PC-3 (cell line): ENCODE measurements around the gene ME1. TPM values are rescaled to one million over a fixed set of nuclear protein-coding genes. Genes with fewer than 3 reads are reported as not detected.

ENCODE experiments used
- ATAC-seq: fragments of 200-7000 bp; cut with Tn5 transposase; 2 replicates; pipeline ENCODE4 v1.9.1; 2020; ENCODE audit warnings: mild to moderate bottlenecking, moderate library complexity
- BruUV-seq: library from RNA; stranded (reverse); fragments of 400-500 nt; replicated peaks from 2 replicates; lab custom pipeline; 2021; lab: Mats Ljungman, UMichigan
- CTCF ChIA-PET: fragments of 300-600 bp; sonication (Branson Sonifier 250); formaldehyde crosslinking; loops from one replicate; lab custom pipeline; 2022; ENCODE audit warnings: antibody characterized with exemption; lab: Charles Lee
- POLR2A ChIA-PET: fragments of 300-600 bp; sonication (Branson Sonifier 250); formaldehyde crosslinking; loops from one replicate; lab custom pipeline; 2022; ENCODE audit warnings: antibody characterized with exemption; ENCODE audit not compliant: unreplicated experiment; lab: Charles Lee
- DNase-seq: peaks from one replicate; pipeline ENCODE4 v3.0.0-alpha.2; 2015
- H2AFZ ChIP-seq: fragments of 300-600 bp; sonication (generic); 2 replicates; pipeline ENCODE4 v1.6.0; 2016; ENCODE audit warnings: antibody characterized with exemption, low read length
- H3F3A ChIP-seq: fragments of 300-600 bp; sonication (generic); one replicate; pipeline ENCODE4 v1.6.0; 2017; ENCODE audit warnings: antibody characterized with exemption, low read length, control low read depth, mild to moderate bottlenecking; ENCODE audit not compliant: unreplicated experiment
- H3K27ac ChIP-seq: fragments of 300-600 bp; sonication (generic); 2 replicates; pipeline ENCODE4 v1.5.1; 2016; ENCODE audit warnings: mild to moderate bottlenecking, low read length
- H3K27me3 ChIP-seq: fragments of 300-600 bp; sonication (generic); 2 replicates; pipeline ENCODE4 v1.6.1; 2016; ENCODE audit warnings: low read length, mixed read lengths
- H3K36me3 ChIP-seq: fragments of 300-600 bp; sonication (generic); 2 replicates; pipeline ENCODE4 v1.6.1; 2016; ENCODE audit warnings: low read depth, mixed run types, low read length, mixed read lengths
- H3K4me1 ChIP-seq: fragments of 300-600 bp; sonication (generic); 2 replicates; pipeline ENCODE4 v1.5.1; 2016; ENCODE audit warnings: low read length; ENCODE audit not compliant: insufficient read depth
- H3K4me2 ChIP-seq: fragments of 300-600 bp; sonication (generic); 2 replicates; pipeline ENCODE4 v1.6.0; 2016; ENCODE audit warnings: low read length
- H3K4me3 ChIP-seq: fragments of 300-600 bp; sonication (generic); 2 replicates; pipeline ENCODE4 v1.5.1; 2016; ENCODE audit warnings: mild to moderate bottlenecking, low read length, mixed read lengths
- H3K79me2 ChIP-seq: fragments of 300-600 bp; sonication (generic); 2 replicates; pipeline ENCODE4 v1.6.1; 2017; ENCODE audit warnings: low read length, mixed read lengths
- H3K9ac ChIP-seq: fragments of 300-600 bp; sonication (generic); 2 replicates; pipeline ENCODE4 v1.6.0; 2016; ENCODE audit warnings: mild to moderate bottlenecking, low read length
- H3K9me2 ChIP-seq: fragments of 300-600 bp; sonication (generic); replicated peaks from 2 replicates; pipeline ENCODE4 v1.6.1; 2016; ENCODE audit warnings: mixed run types, low read length, mixed read lengths
- H3K9me3 ChIP-seq: fragments of 300-600 bp; sonication (generic); 2 replicates; pipeline ENCODE4 v1.6.1; 2016; ENCODE audit warnings: low read length, mixed read lengths
- H4K20me1 ChIP-seq: fragments of 300-600 bp; sonication (generic); 2 replicates; pipeline ENCODE4 v1.6.1; 2016; ENCODE audit warnings: low read length, mixed read lengths
- EZH2 ChIP-seq: fragments of 300-600 bp; sonication (generic); IDR thresholded peaks from one replicate; pipeline ENCODE4 v1.6.1; 2017; ENCODE audit warnings: antibody characterized with exemption, mild to moderate bottlenecking, low read length; ENCODE audit not compliant: unreplicated experiment
- EZH2phosphoT487 ChIP-seq: fragments of 300-600 bp; sonication (generic); IDR thresholded peaks from 2 replicates; pipeline ENCODE4 v1.6.1; 2018; ENCODE audit warnings: mild to moderate bottlenecking, antibody characterized with exemption, low read length, borderline replicate concordance
- intact Hi-C: fragments of 100-400 bp; cut with micrococcal nuclease; formaldehyde crosslinking; loops from 2 replicates; pipeline ENCODE4 v1.9.0; 2023
- total RNA-seq: library from RNA; depleted of rRNA; stranded (reverse); fragments of >200 nt; gene quantifications from 2 replicates; pipeline ENCODE4 v1.2.3, GENCODE V29; 2014
- TF ChIP-seq, protein P1 (sequence below): fragments of 300-600 bp; sonication (generic); conservative IDR thresholded peaks from 2 replicates; pipeline ENCODE4 v1.5.1; 2017; ENCODE audit warnings: antibody characterized with exemption, low read depth, mild to moderate bottlenecking, low read length

The ME1 gene
- total RNA-seq, 1 experiment from 2014 or later, result 22.3 TPM

DNA sequence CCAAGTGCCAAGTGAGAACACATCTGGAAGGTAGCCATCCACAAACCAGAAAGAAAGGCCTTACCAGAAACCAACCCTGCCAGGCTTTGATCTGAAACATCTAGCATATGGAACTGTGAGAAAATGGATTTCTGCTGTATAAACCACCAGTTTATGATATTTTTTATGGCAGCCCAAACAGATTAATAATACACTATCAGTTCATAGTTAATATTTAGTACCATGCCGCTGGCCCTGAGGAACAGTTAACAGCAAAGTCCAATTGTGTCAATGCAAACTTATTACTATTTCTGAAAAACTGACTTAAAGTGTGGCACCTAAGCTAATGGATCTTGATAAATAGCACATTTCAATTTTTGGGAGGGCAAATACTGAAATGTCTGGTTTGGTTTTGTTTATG, 46.1 kb upstream of the ME1 start:
- TF ChIP-seq, protein P1, sequence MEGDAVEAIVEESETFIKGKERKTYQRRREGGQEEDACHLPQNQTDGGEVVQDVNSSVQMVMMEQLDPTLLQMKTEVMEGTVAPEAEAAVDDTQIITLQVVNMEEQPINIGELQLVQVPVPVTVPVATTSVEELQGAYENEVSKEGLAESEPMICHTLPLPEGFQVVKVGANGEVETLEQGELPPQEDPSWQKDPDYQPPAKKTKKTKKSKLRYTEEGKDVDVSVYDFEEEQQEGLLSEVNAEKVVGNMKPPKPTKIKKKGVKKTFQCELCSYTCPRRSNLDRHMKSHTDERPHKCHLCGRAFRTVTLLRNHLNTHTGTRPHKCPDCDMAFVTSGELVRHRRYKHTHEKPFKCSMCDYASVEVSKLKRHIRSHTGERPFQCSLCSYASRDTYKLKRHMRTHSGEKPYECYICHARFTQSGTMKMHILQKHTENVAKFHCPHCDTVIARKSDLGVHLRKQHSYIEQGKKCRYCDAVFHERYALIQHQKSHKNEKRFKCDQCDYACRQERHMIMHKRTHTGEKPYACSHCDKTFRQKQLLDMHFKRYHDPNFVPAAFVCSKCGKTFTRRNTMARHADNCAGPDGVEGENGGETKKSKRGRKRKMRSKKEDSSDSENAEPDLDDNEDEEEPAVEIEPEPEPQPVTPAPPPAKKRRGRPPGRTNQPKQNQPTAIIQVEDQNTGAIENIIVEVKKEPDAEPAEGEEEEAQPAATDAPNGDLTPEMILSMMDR, result no peak
- TF ChIP-seq EZH2phosphoT487 (no peak), EZH2 (no peak)
- Histone ChIP-seq H3K9me2 (no peaks in the 10 kb centered on the region), H3K27me3 (no peaks in the 10 kb centered on the region), H3F3A (no peaks in the 10 kb centered on the region), H3K9ac (no peak overlapping the region), H3K4me1 (no peaks in the 10 kb centered on the region), H3K4me3 (no peak overlapping the region), H3K4me2 (no peak overlapping the region), H3K79me2 (no peaks in the 10 kb centered on the region), H4K20me1 (no peaks in the 10 kb centered on the region), H3K27ac (no peak overlapping the region), H3K9me3 (no peaks in the 10 kb centered on the region), H3K36me3 (no peaks in the 10 kb centered on the region), H2AFZ (no peak overlapping the region)
- intact Hi-C loops, result no loop called here
- ChIA-PET POLR2A (no interaction called here), CTCF (interaction anchor here (0.6 kb wide), 1 partner anchor 59 kb away, joined by 6 read pairs; no protein-coding TSS in a partner anchor)
- no TSS peak for BruUV-seq
- DNase-seq, result no peak
- ATAC-seq, result no peak

DNA sequence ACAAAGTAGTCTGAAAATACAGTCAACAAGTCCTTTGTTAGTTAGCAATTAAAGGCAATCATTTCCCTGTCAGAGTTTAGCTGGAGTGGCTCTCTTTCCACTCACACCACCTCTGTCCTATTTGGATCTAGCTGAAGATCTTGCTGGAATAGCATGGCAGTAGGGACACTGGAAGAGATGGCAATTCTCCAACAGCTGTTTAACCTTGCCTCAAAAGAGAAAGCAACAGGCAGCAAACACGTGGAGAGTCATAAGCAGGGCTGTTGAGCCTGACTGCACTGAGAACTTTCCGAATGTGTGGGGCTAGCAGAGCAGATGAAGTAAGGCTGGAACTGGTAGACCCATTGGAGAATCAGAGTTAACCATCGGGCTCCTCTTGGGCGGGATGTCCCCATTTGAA, 43.5 kb upstream of the ME1 start:
- H3K27me3 ChIP-seq, result no peaks in the 10 kb centered on the region
- H3K9me2 ChIP-seq, result no peaks in the 10 kb centered on the region
- no peaks in the 10 kb centered on the region for H4K20me1 ChIP-seq
- no peak overlapping the region for H3K4me2 ChIP-seq
- no peak overlapping the region for H3K9ac ChIP-seq
- no TSS peak for BruUV-seq
- no peaks in the 10 kb centered on the region for H3K9me3 ChIP-seq
- H3K4me1 ChIP-seq, result no peaks in the 10 kb centered on the region
- no peaks in the 10 kb centered on the region for H3F3A ChIP-seq
- H3K4me3 ChIP-seq, result no peak overlapping the region
- DNase-seq, result no peak
- no peaks in the 10 kb centered on the region for H3K36me3 ChIP-seq
- intact Hi-C loops, result no loop called here
- no peaks in the 10 kb centered on the region for H3K79me2 ChIP-seq
- TF ChIP-seq EZH2 (no peak), EZH2phosphoT487 (no peak)
- TF ChIP-seq, protein P1, result no peak
- no peak overlapping the region for H2AFZ ChIP-seq
- H3K27ac ChIP-seq, result no peak overlapping the region
- ATAC-seq, result no peak
- CTCF ChIA-PET, result no interaction called here
- POLR2A ChIA-PET, result no interaction called here

DNA sequence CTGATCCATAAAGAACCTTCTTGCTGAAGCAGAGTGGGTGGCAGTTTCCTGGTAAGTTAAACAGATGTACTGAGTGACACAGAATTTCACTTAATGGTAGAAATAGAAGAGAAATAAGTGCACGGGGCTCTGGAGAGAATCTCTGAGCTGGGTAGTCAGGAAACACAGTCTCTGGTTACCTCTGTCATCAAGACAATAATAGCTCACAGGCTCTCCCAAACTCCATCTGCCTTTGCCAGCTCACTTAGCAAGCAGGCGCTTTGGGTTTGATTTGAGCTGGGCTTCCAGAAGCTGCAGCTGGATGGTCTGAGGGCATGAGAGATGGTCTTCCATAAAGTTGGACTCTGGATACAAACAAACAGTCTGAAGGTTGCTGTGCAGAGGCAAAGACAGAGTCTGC, 41.9 kb upstream of the ME1 start:
- intact Hi-C loops, result no loop called here
- Histone ChIP-seq H2AFZ (no peak overlapping the region), H3K4me2 (no peak overlapping the region), H3K27ac (no peak overlapping the region), H3K9me3 (no peaks in the 10 kb centered on the region), H3F3A (no peaks in the 10 kb centered on the region), H3K9ac (no peak overlapping the region), H3K36me3 (no peaks in the 10 kb centered on the region), H3K4me3 (no peak overlapping the region), H3K27me3 (no peaks in the 10 kb centered on the region), H3K79me2 (no peaks in the 10 kb centered on the region), H3K4me1 (no peaks in the 10 kb centered on the region), H3K9me2 (no peaks in the 10 kb centered on the region), H4K20me1 (no peaks in the 10 kb centered on the region)
- no peak for TF ChIP-seq EZH2phosphoT487
- TF ChIP-seq, protein P1, result no peak
- TF ChIP-seq EZH2, result no peak
- ChIA-PET POLR2A (interaction anchor here (0.7 kb wide), 1 partner anchor 1054 kb away, joined by 4 read pairs; no protein-coding TSS in a partner anchor), CTCF (no interaction called here)
- no peak for DNase-seq
- no TSS peak for BruUV-seq
- no peak for ATAC-seq
